Panc1 (cell line): ENCODE results near the gene PPIA. TPM values are rescaled to one million over a fixed set of nuclear protein-coding genes. Genes with fewer than 3 reads are reported as not detected.

Experiments
- ATAC-seq: fragments of 200-7000 bp; cut with Tn5 transposase; 2 replicates; pipeline ENCODE4 v1.9.1; 2020; ENCODE audit warnings: mild to moderate bottlenecking, moderate library complexity
- BruUV-seq: library from RNA; stranded (reverse); fragments of 400-500 nt; replicated peaks from 2 replicates; lab custom pipeline; 2021; lab: Mats Ljungman, UMichigan
- CTCF ChIA-PET: fragments of 300-600 bp; sonication (Branson Sonifier 250); formaldehyde crosslinking; loops from one replicate; lab custom pipeline; 2022; ENCODE audit warnings: antibody characterized with exemption; lab: Charles Lee
- POLR2A ChIA-PET: fragments of 300-600 bp; sonication (Branson Sonifier 250); formaldehyde crosslinking; loops from one replicate; lab custom pipeline; 2022; ENCODE audit warnings: antibody characterized with exemption; lab: Charles Lee
- DNase-seq: peaks from one replicate; pipeline ENCODE4 v3.0.0-alpha.2; 2010; ENCODE audit warnings: low read depth, low spot score
- H3K27ac ChIP-seq: 2 replicates; pipeline ENCODE4 v1.5.1; 2011; ENCODE audit warnings: mild to moderate bottlenecking, low read length, inconsistent platforms
- H3K27me3 ChIP-seq: fragments of 200-500 bp; sonication (Bioruptor generic); 2 replicates; pipeline ENCODE4 v1.6.0; 2014; ENCODE audit warnings: low read length, inconsistent platforms; ENCODE audit not compliant: control insufficient read depth, insufficient read depth
- H3K36me3 ChIP-seq: fragments of 200-500 bp; sonication (Bioruptor generic); 2 replicates; pipeline ENCODE4 v1.5.1; 2014; ENCODE audit warnings: inconsistent platforms, mild to moderate bottlenecking, low read length, moderate library complexity; ENCODE audit not compliant: control insufficient read depth, insufficient read depth
- H3K4me1 ChIP-seq: 2 replicates; pipeline ENCODE4 v1.5.1; 2011; ENCODE audit warnings: inconsistent platforms, mild to moderate bottlenecking, low read length, moderate library complexity; ENCODE audit not compliant: control insufficient read depth, insufficient read depth
- H3K4me3 ChIP-seq, 2 experiments: 2 replicates each; pipeline ENCODE4 v1.5.1; 2011 to 2012; ENCODE audit warnings: low read depth in 2 of 2, low read length in 2 of 2, mild to moderate bottlenecking in 2 of 2, inconsistent platforms in 1 of 2, moderate library complexity in 1 of 2
- H3K9me3 ChIP-seq: fragments of 200-500 bp; sonication (Bioruptor generic); 2 replicates; pipeline ENCODE4 v1.5.1; 2014; ENCODE audit warnings: low read depth, mild to moderate bottlenecking, inconsistent platforms, low read length, moderate library complexity; ENCODE audit not compliant: control insufficient read depth, insufficient read depth
- CTCF ChIP-seq: fragments of 450-650 bp; IDR thresholded peaks from 2 replicates; pipeline ENCODE4 v1.5.1; 2017; ENCODE audit warnings: mild to moderate bottlenecking
- POLR2AphosphoS5 ChIP-seq: IDR thresholded peaks from 2 replicates; pipeline ENCODE4 v1.6.1; 2012; ENCODE audit warnings: mild to moderate bottlenecking, low read depth, low read length, moderate library complexity
- REST ChIP-seq, 2 experiments: IDR thresholded peaks; 2 replicates each; pipeline ENCODE4 v1.6.1; 2011 to 2012; ENCODE audit warnings: low read depth in 2 of 2, control low read depth in 1 of 2, low read length in 1 of 2, mild to moderate bottlenecking in 1 of 2, moderate library complexity in 1 of 2; ENCODE audit not compliant: insufficient read depth in 1 of 2
- SIN3A ChIP-seq: IDR thresholded peaks from 2 replicates; pipeline ENCODE4 v1.6.1; 2012; ENCODE audit warnings: low read depth, mild to moderate bottlenecking, low read length, moderate library complexity, borderline replicate concordance; ENCODE audit not compliant: insufficient read depth
- TCF7L2 ChIP-seq: IDR thresholded peaks from 2 replicates; pipeline ENCODE4 v1.6.1; 2011; ENCODE audit warnings: mild to moderate bottlenecking, low read depth, low read length, inconsistent platforms
- in situ Hi-C: cut with HindIII; loops from 2 replicates; pipeline ENCODE4 v1.10.0; 2016; ENCODE audit warnings: low sequenced_read_pairs, low pct_unique_long_range_greater_than_20kb
- intact Hi-C: fragments of 100-400 bp; cut with micrococcal nuclease; formaldehyde crosslinking; loops from one replicate; pipeline ENCODE4 v1.10.0; 2022; ENCODE audit not compliant: unreplicated experiment
- total RNA-seq: library from RNA; stranded (reverse); gene quantifications from one replicate; pipeline ENCODE4 v1.2.1, GENCODE V29; 2021; ENCODE audit not compliant: unreplicated experiment

PPIA gene
- total RNA-seq, 1 experiment from 2014 or later: 3,706 TPM

GRCh38 chr7:44769776-44770294 is 26.6 kb upstream of the PPIA start:
- in situ Hi-C loops: no loop called here
- peak; percentile 15; the same call in 1 of the 2 replicates for ATAC-seq
- no peak for DNase-seq
- H3K36me3 ChIP-seq: peaks cover 12% of the 10 kb centered on the region
- H3K9me3 ChIP-seq: no peaks in the 10 kb centered on the region
- TF ChIP-seq TCF7L2 (no peak), POLR2AphosphoS5 (no peak), CTCF (no peak), REST (IDR thresholded peaks at IDR 0.05; ENCODE audit: insufficient read depth in 1 of 2, low read depth in 2 of 2, low read length in 1 of 2) (no peak), SIN3A (no peak)
- BruUV-seq: no TSS peak
- no peak overlapping the region for H3K4me3 ChIP-seq
- no peaks in the 10 kb centered on the region for H3K27me3 ChIP-seq
- POLR2A ChIA-PET: no interaction called here
- H3K4me1 ChIP-seq: peaks cover 28% of the 10 kb centered on the region
- peak overlapping the region; percentile 36; the same call in 1 of the 2 replicates for H3K27ac ChIP-seq
- intact Hi-C loops: no loop called here
- CTCF ChIA-PET: interaction anchor here (0.6 kb wide), 1 partner anchor 230 kb away, joined by 3 read pairs; no protein-coding TSS in a partner anchor

- CTCF ChIA-PET: no interaction called here
- BruUV-seq: no TSS peak
- no peak for DNase-seq
- TF ChIP-seq SIN3A (no peak), CTCF (no peak), REST (IDR thresholded peaks at IDR 0.05; ENCODE audit: insufficient read depth in 1 of 2, low read depth in 2 of 2, low read length in 1 of 2) (no peak), POLR2AphosphoS5 (peak; percentile 36; the same call in 1 of the 2 replicates), TCF7L2 (no peak)
- Histone ChIP-seq H3K27ac (no peak overlapping the region), H3K9me3 (no peaks in the 10 kb centered on the region), H3K27me3 (no peaks in the 10 kb centered on the region), H3K4me1 (peaks cover 28% of the 10 kb centered on the region), H3K4me3 (no peak overlapping the region), H3K36me3 (no peaks in the 10 kb centered on the region)
- POLR2A ChIA-PET: no interaction called here
- in situ Hi-C loops: no loop called here
- ATAC-seq: no peak
- intact Hi-C loops: no loop called here
Observed at GRCh38 chr7:44771358-44771757, 25.1 kb upstream of the PPIA start.
